NCI-H2227 (cell line): ENCODE results near the gene STK39.

ENCODE experiments used
- DNase-seq: peaks from one replicate; lab custom pipeline; 2025; ENCODE audit not compliant: unreplicated experiment; lab: John Stamatoyannopoulos, UW

Gene STK39

DNA sequence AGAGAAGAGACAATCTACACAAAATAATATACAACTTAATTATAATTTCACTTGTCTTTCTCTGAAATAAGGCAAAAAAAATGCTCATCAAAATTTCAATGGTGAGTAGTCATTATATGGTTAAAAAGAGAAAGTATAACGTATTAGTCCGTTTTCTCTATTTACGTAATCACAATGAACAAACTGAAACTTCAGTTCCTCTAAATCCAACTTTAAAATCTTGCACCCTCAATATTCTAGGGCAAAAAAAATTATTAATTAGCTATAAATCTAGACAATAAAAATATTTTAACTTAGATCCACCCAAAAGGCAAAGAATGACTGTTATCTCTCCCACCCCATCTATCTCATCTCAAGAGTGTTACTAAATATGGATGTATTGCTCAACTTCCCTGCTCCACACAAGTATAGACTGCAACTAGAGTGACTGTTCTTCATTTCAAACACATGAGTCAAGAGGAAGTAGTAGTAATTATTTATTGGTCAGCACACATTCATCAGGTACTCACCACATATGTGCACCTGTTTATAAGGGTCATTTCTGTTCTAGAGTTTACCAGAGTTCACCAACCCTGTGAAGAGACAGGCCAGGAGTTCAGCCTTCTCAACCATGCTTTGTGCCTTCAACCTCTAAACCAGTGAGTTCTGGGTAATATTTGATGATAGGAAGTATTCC lies 36.4 kb downstream of the STK39 start:
- no peak for DNase-seq

DNA sequence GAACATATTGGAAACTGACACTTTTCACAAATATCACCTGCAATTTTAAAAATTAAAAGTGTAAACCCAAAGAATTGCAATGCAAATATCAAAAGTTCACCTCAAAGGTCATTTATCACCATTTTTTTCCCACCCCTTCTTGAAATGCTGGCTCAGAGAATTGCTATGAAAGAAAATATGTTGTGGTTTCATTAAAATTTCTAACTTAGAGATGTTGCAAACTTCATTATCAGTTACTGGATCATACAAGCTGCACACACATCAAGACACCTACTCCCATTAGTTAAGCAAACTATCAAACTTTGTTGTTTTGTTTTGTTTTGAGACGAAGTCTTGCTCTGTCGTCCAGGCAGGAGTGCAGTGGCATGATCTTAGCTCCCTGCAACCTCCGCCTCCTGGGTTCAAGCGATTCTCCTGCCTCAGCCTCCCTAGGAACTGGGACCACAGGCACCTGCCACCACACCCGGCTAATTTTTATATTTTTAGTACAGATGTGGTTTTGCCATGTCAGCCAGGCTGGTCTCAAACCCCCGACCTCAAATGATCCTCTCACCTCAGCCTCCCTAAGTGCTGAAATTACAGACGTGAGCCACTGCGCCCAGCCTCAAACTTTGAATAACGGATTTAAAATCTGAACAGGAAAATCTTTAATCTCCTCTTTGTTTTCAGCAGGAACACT lies 37.0 kb downstream of the STK39 start:
- DNase-seq, result no peak

DNA sequence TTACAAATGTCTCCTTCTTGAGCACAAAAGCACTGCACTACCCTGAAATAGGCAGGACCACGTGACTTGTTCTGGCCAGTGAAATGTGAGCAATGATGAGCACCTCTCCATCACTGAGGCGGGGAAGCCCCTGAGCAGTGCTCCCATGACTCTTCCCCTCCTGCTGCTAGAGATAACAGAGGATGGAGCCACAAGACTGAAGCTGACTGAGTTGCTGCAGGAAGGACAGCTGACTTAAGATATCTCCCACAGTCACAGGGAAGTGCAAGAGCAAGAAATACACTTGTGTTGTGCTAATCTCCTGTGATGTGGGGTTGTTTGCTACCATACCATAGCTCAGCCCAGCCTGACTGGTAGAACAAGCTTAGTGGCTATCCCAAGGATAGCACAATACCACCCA lies 38.7 kb downstream of the STK39 start:
- no peak for DNase-seq

DNA sequence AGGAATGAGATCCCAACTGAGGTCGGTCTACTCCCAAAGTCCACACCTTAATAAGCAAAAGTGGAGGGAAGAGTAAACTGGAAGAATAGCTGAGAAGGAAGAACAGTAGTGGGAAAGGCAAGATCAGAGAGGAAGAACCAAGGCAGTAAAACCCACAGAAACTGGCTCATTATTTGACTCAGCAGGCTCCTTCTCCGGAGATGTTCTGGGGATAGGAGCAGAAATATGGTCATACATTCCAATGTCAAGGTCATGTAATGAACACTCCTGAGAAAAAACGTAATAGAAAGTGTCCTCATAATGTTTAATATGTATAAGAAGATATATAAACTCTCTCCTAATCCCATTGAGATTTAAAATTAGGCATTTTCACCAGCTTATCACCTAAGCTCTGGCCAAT lies 39.5 kb downstream of the STK39 start:
- no peak for DNase-seq

DNA sequence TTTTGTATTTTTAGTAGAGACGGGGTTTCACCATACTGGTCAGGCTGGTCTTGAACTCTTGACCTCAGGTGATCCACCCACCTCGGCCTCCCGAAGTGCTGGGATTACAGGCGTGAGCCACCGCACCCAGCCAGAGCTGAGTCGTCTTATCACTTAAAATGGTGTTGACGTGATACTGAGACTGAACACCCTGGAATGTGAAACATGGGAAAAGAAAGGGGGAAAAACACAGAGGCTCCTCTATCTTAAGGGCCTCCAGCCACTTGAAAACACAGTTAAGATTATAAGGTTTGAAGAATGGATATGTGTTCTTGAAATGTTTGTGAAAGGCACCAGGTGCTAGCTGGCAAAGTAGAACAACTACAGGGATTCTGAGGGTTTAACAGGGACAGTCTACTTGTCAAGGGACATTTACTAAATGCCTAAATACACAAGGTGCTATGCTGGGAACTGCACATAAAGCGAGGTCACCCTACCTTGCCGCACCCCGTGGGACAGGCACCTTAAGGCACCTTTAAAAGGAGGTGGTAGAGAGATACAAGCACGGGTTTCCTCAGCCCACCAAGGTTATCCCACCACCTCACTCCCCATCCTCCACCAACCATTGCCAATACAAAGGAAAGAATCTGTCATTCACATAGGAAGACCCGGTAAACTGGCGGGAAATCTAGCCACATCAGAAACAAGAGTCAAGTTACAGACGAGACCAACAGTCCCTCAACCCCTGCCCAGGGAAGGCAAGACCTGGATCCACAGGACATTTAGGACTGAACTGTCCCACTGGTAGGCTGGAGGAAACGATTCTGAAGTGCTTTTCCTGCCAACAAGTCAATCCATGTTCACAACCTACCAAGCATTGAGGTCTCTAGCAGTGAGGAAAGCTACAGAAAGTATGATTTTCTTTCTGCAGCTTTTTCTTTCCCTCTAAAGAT lies 43.4 kb downstream of the STK39 start:
- DNase-seq, result no peak

DNA sequence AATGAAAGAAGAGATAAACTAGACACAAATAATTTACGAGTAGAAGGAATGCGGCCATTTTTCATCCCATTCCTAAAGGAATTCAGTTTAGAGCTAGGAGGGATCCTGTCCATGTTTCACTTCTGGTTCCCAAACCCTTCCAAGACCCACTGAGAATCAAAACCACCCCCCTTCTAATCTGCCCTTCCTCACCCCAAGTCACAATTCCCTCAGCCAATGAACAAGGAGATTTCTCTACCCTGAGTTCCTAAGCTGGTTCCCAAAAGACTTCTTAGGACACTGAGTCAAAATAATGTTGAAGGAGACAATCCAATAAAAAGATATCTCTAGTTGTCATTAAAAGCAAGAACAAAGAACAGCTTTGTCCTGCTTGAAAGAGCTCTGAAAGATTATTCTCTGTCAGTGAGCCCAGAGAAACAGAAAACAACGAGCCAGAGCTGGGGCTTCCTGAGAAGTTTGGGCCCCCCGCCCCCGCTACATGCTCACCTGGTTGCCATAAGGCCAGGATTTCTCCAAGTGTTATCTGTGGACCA lies 45.7 kb downstream of the STK39 start:
- no peak for DNase-seq

DNA sequence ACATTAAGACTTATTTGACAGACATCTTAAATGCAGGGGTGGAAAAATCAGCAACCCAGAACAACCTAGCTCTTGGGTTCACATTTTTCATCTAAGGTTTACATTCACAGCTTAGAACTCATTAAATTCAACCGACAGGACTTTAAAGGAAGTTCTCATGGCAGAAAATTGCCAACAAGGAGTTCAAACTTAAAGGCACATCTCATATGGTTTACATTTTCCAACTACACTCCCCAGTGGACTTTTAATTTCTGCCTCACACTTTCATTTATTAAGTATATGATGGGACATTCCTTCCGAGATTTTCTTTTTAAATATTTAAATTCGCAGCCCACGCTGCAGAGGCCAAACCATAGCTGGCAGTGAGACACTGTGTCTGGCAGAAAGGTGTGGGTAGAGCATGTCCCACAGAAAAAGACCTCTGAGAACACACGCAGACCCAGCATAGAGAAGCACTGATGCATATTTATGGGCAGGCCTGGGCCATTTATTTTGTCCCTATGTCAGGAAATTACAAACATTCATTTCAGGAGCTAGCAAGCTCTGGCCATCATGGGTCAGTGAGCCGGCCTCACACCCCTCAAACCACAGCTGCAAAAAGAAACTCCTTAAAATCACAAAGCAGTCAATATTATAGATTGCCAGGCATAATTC lies 46.3 kb downstream of the STK39 start:
- no peak for DNase-seq

DNA sequence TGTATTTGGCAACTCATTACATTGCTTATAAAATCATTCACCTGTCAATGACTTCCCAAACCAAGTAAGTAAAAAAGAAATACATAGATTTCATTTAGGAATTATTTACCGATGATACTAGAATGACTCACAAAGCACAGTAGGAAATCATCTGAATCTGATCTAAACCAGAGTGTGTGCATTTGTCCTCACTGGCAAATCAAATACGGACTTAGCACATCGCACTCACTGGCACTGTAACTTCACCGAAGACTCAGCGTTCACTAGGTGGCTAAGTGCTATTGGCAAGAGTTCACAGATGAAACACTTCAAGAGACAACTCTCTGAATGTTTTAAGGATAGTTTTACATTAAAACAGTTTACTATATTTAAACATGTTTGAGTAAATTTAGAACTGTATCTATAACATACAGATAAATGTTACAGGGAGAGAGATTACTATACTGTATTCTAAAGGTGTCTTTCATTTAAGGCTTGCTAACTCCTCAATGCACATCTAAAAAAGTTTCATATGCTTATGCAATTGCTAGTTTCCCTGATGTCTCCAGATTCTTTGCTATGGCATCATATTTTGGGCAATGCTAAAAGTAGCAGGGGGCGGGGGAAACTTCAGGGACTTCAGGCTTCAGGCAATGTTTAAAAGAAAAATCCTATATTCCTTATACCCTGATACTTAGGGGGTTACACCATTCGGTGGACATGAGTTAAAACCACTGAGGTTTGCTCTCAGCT lies 48.8 kb downstream of the STK39 start:
- DNase-seq, result no peak

DNA sequence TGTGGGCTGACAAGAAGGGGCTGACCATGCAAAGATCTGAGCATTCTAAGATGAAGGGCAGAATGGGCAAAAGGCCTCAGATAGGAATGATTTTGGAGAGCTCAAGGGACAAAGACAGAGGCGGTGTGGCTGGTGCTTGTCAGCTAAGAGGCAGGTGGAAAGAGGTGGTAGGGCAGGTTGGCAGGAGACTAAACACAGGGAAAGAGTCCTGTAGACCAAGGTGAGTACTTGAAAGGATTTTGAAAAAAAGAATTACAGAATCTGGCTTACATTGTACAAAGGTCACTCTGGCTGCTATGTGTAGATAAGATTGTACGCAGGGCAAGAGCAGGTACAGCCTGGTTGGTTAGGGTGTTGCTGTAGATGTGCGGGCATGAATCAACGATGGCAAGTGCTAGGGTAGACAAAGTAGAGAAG lies 50.6 kb downstream of the STK39 start:
- DNase-seq, result no peak

DNA sequence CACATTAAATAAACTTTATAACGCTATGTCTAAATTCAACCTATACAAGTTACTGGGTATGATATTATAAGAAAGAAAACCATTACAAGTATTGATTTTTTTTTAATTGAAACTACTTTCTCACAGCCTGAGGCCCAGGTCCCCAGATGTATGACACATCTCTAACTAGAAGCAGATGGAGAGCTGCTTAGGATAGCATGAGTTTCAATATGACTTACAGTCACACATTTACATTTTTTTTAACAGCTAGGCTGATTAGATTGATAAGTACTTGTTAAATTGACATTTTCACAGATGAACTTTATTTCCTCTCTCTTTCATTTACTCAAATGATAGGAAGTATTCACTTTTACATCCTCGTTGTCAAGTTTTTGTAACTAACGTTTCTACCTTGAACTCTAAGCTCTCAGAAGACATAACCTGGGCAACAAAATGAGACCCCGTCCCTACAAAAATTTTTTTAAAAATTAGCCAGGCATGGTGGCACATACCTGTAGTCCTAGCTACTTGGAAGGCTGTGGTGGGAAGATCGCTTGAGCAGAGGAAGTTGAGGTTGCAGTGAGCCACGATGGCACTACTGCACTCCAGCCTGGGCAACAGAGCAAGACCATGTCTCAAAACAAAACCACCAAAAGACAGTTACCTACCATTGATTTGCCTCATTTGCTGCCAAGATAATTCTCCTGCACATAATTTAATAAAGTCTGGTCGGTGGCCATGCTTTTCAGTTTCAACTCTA lies 52.4 kb downstream of the STK39 start:
- DNase-seq, result no peak

DNA sequence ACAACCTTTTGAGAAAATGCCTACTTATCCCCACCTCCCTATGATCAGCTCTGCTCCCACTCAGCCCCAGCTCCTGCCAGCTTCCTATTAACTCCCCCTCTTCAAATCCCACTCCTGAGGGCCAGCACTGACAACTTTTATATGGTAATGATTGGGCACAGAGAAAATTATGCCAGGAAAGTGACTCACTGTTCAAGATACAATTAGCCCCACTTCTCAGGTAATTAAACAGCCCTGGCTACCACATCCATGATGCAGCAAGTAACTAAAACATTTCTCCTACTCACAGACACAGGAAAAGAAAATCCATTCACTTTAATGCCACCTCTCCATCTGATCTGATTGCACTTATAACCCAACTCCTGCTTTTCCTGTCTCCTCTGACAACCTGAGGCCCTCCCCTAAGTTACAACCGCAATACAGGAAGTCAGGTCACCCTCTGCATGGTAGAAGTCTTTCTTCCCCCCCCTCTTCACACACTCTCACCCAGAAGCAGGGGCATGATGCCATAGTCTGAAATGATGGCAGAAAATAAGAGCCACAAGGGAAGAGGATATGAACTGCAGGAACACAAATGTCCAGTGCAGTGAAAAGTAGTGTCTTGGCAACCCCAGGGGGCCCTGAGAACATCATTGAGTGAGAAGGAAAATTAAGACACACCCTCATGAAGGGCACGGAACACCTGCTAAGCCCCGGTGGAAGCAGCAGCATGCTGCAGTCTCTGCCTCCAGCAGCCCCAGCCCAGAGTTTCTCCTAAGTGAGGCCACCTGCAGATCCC lies 54.4 kb downstream of the STK39 start:
- DNase-seq, result peak; percentile 46

DNA sequence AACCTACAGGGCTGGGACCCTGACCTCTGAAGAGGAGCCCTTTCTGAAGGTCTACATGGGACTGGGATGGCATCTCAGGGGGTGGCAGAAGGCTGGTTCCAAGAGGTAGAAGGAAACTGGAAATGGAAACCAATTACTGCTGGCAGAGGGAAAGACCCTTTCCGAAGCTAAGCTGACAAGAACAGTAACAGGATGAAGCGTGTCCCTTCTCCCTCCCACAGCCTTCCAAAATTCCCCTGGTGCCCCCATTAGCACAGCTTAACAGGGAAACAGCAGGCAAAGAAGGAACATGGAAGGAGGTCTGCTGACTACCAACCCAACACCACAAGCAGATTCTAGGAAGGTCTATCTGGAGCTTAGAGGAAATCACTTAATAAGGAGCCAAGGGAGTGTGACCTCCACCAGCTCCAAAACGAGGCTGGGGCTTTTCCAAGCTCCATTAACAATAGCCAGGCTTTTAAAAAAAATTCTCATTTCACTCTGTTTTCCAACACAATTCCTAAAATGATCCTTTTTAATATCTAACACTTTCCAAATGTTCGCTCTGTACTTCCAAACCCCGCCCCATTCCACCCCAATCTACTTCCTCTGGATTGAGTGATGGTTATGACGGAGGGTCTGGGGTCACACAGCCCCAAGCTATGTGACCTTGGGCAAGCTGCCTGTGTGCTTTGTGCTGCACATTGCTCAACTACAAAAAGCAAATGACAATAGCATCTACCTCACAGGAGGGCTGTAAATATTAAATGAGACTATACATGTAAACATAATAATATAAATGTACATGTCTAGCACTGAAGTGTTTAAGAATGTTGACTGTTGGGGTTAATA lies 55.2 kb downstream of the STK39 start:
- DNase-seq, result no peak

DNA sequence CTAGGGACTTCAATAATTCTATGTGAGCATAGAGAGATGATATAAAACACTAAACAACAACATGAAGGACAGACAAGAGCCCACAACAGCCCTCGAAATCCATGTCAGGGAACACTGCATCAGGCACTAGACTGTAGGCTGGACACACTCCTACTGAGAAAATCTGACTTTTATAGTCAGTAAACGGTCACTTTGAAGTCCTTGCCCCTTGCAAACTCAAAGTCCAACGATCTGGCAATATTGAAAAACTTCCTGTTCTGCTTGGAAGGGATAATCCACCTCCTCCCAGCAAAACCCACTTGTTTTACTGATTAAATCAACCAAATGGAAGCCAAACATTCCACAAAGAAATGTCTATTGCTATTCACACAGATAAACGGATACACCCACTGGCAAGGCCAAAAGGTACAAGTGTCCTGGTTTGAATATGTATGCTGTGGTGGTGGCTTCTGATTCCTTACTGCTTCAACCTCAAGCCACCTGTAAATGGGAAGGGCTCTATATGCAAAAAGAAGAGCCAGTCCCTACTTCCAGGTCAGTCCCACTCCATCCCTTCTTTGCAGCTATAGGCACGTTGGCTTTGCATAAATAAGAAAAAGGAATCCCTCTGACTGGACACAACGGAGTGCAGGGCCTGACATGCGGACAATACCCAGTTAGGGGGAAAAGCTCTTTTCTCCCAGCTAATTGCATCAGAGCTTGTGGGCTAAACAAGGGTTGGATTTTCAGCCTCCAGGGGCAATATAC lies 56.6 kb downstream of the STK39 start:
- DNase-seq, result no peak

DNA sequence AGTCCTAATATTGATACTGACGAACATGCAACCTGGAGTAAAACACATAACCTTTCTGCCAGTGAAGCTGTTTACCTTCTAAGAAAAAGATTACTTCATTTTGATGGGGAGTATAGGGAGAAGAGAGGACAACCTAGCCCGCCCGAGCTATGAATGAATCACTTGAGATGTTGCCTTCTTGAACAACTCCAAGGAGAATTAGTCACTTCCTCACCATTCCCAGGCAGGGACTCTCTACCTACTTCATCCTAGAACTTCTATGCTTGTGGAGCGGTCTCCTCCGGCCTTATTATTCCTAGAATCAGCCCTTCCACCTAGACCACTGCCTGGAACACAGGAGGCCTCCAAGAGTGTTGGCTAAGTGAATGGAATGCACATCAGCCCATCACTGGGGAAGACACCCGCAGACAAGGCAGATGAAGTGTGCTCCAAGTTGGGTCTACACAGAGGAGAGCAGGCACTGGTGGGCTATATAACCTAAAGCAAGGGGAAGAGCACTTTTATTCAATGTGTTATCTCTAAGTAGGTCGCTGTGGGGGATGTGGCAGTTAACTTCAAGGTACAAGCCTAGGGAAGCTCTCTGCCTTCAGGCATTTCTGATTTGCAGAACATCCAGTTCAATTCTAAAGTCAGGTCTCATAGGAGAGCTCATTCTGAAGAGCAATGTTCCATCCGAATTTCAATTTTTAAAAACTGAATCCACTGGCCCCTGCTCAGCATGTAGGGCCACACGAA lies 57.4 kb downstream of the STK39 start:
- no peak for DNase-seq

DNA sequence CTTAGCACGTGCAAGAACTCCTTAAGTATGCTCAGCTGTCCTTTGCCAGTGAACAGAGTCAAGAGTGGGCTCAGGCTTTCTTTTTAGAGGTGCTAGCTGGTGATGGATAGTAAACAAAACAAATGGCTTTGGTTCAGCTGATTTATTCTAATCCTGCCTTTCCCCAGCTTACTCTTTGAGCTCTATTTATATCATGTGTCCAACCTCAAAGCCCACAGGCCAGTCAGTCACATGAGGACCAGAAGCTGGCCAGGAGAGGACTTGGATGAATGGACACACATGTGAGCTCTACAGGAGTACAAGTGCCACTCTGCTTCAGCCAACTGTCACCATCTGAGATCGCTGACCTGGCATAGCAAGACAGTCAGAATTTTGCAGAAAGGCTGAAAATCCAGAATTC lies 59.4 kb downstream of the STK39 start:
- no peak for DNase-seq

DNA sequence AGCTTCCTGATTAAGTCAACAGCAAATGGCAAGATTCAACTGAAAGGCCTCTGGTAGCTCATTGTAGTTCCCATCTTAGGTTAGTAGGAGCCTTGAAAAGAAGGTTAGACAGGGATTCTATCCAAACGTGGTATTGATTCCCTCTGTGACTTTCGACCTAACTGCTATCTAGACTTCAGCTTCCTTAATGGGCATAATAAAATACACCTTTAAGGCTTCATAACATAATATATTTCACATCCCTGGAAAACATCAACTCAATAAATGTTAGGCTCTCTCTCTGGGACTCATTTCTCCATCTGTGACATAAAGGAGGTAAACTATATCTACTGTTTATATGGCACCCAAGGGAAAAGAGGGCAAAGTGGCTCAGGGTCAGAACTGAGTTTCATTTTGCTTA lies 60.9 kb downstream of the STK39 start:
- no peak for DNase-seq
